GM12878 (cell line): ENCODE measurements around the gene PUSL1. TPM values are rescaled to one million over a fixed set of nuclear protein-coding genes. Genes with fewer than 3 reads are reported as not detected.

Experiments
- ATAC-seq: fragments of 200-7000 bp; cut with Tn5 transposase; 3 replicates; pipeline ENCODE4 v1.9.1; 2020; ENCODE audit warnings: mild to moderate bottlenecking, moderate library complexity
- BruUV-seq: library from RNA; stranded (reverse); fragments of 400-500 nt; replicated peaks from 2 replicates; lab custom pipeline; 2021; lab: Mats Ljungman, UMichigan
- CTCF ChIA-PET: fragments of 300-600 bp; sonication (Branson Sonifier 250); formaldehyde crosslinking; extraction: SDS; loops from one replicate; lab custom pipeline; 2021; ENCODE audit warnings: inconsistent platforms; lab: Yijun Ruan, JAX
- POLR2A ChIA-PET: fragments of 350-600 bp; formaldehyde crosslinking; extraction: SDS; loops from one replicate; lab custom pipeline; 2021; ENCODE audit warnings: inconsistent platforms; lab: Charles Lee
- RAD21 ChIA-PET: fragments of 300-600 bp; sonication (Branson Sonifier 250); formaldehyde crosslinking; loops from one replicate; lab custom pipeline; 2023; ENCODE audit warnings: antibody characterized with exemption; ENCODE audit not compliant: unreplicated experiment; lab: Charles Lee
- SMC1A ChIA-PET: fragments of 300-600 bp; sonication (Branson Sonifier 250); formaldehyde crosslinking; loops from one replicate; lab custom pipeline; 2023; ENCODE audit not compliant: unreplicated experiment, uncharacterized antibody; lab: Charles Lee
- DNase-seq: peaks from one replicate; pipeline ENCODE4 v3.0.0-alpha.2; 2011; ENCODE audit warnings: low read depth, low spot score
- FAIRE-seq: peaks from 3 replicates; lab custom pipeline; 2011; peaks lifted over from hg19 to GRCh38; lab: Jason Lieb, UNC
- H2AFZ ChIP-seq: 2 replicates; pipeline ENCODE4 v1.6.0; 2011; ENCODE audit warnings: low read depth, low read length, control low read depth; ENCODE audit not compliant: control insufficient read depth
- H3K27ac ChIP-seq: 2 replicates; pipeline ENCODE4 v1.5.1; 2011; ENCODE audit warnings: control low read depth; ENCODE audit not compliant: control insufficient read depth, insufficient read depth
- H3K27me3 ChIP-seq, 2 experiments: replicated peaks in 1 of 2; 2 replicates each; pipeline versions ENCODE4 v1.6.0 to v1.6.1; 2011; ENCODE audit warnings: low read length in 1 of 2; ENCODE audit not compliant: control insufficient read depth in 2 of 2, insufficient read depth in 2 of 2
- H3K36me3 ChIP-seq, 2 experiments: 2 replicates each; pipeline ENCODE4 v1.5.1; 2011; ENCODE audit warnings: low read length in 1 of 2; ENCODE audit not compliant: control insufficient read depth in 2 of 2, insufficient read depth in 2 of 2
- H3K4me1 ChIP-seq: 2 replicates; pipeline ENCODE4 v1.6.1; 2011; ENCODE audit warnings: mild to moderate bottlenecking, low read length, moderate library complexity, mixed read lengths; ENCODE audit not compliant: control insufficient read depth, insufficient read depth
- H3K4me2 ChIP-seq: 2 replicates; pipeline ENCODE4 v1.6.0; 2011; ENCODE audit warnings: control low read depth; ENCODE audit not compliant: control insufficient read depth, insufficient read depth
- H3K4me3 ChIP-seq: fragments of 200-600 bp; sonication (generic); 2 replicates; pipeline ENCODE4 v1.5.1; 2016
- H3K79me2 ChIP-seq: 2 replicates; pipeline ENCODE4 v1.6.0; 2011; ENCODE audit warnings: low read length; ENCODE audit not compliant: control insufficient read depth, insufficient read depth
- H3K9ac ChIP-seq: 2 replicates; pipeline ENCODE4 v1.8.0; 2011; ENCODE audit warnings: low read length, control low read depth, mixed read lengths; ENCODE audit not compliant: control insufficient read depth, insufficient read depth
- H3K9me3 ChIP-seq: replicated peaks from 3 replicates; pipeline ENCODE4 v1.5.1; 2011; ENCODE audit warnings: mild to moderate bottlenecking, low read length; ENCODE audit not compliant: control insufficient read depth, insufficient read depth
- H4K20me1 ChIP-seq: 2 replicates; pipeline ENCODE4 v1.6.0; 2011; ENCODE audit not compliant: control insufficient read depth, insufficient read depth
- MLLT1 ChIP-seq: fragments of 450-650 bp; IDR thresholded peaks from 2 replicates; pipeline ENCODE4 v1.6.1; 2016; ENCODE audit warnings: mild to moderate bottlenecking
- POLR2AphosphoS2 ChIP-seq: IDR thresholded peaks from 2 replicates; pipeline ENCODE4 v1.6.1; 2011; ENCODE audit warnings: low read depth, mild to moderate bottlenecking, low read length, improper control_type of control experiment, moderate library complexity
- ZNF622 ChIP-seq: fragments of 450-650 bp; IDR thresholded peaks from 2 replicates; pipeline ENCODE4 v1.6.1; 2017; ENCODE audit warnings: mild to moderate bottlenecking, inconsistent platforms
- WGBS: methylation state at CpG from one replicate; pipeline ENCODE4 v1.1.6; 2016; ENCODE audit warnings: low lambda C conversion rate; ENCODE audit not compliant: insufficient replicate concordance, insufficient coverage; ENCODE audit errors: missing lambda C conversion rate; 5-methylcytosine and 5-hydroxymethylcytosine counted together
- in situ Hi-C: fragments of 300-500 bp; cut with MboI; formaldehyde crosslinking; loops from 9 replicates; pipeline ENCODE4 v1.14.3; 2018; ENCODE audit warnings: mixed read lengths
- intact Hi-C: fragments of 100-400 bp; cut with micrococcal nuclease; formaldehyde crosslinking; loops from one replicate; pipeline ENCODE4 v1.14.2; 2022; ENCODE audit not compliant: unreplicated experiment
- polyA plus RNA-seq, 11 experiments: library from polyadenylated mRNA; depleted of rRNA in 4 of 11; unstranded in 6 of 11; stranded (reverse) in 5 of 11; fragments of >200 nt; fragmentation: Nextera tagmentation in 4 of 11; fragmentation: Illumina TruSeq in 1 of 11; extraction: Ambion mirVana in 4 of 11; extraction: Trizol in 1 of 11; gene quantifications; 1 replicate in 1 of 11; 2 replicates in 10 of 11; pipeline versions ENCODE4 v1.2.1 to v1.2.3, GENCODE V29; 2011 to 2016; ENCODE audit warnings: inconsistent platforms in 2 of 11, missing spikeins in 2 of 11, low read depth in 1 of 11
- total RNA-seq, 4 experiments: library from RNA; depleted of rRNA in 3 of 4; stranded (reverse); fragments of >200 nt in 3 of 4; fragmentation: Illumina TruSeq in 1 of 4; extraction: Trizol in 1 of 4; gene quantifications; 2 replicates each; pipeline versions ENCODE4 v1.2.1 to v1.2.3, GENCODE V29; 2013 to 2021

The PUSL1 gene
- total and polyA plus RNA-seq, 10 of the 15 experiments (the other 5 are each of a cell fraction or from before 2014, with no cell fraction given) = 0.16 to 28.4 (median 15.1) TPM

GRCh38 chr1:1306661-1307260, 1.6 kb upstream of the PUSL1 start:
- Histone ChIP-seq H3K4me3 (peak overlapping the region; percentile 84), H3K4me2 (peak overlapping the region; percentile 99), H3K27me3 (no peaks in the 10 kb centered on the region)
- no peak for ATAC-seq
- intact Hi-C loops (loop anchor here (5.0 kb wide), 1 partner anchor 189 kb away; the partner anchor contains the start of gene C1orf159), in situ Hi-C loops (no loop called here)
- ChIA-PET SMC1A (no interaction called here), POLR2A (interaction anchor here (0.6 kb wide), 1 partner anchor 75 kb away, joined by 3 read pairs; no protein-coding TSS in a partner anchor), CTCF (interaction anchor here (1.0 kb wide), 1 partner anchor 199 kb away, joined by 3 read pairs; no protein-coding TSS in a partner anchor), RAD21 (no interaction called here)
- DNase-seq = no peak
- TF ChIP-seq ZNF622 (no peak), POLR2AphosphoS2 (no peak), MLLT1 (0 out of 2 replicates have a peak, but pooled peaks have one; percentile 33)
- TF ChIP-seq, all 136 proteins: peak for 1
- H4K20me1 ChIP-seq = no peaks in the 10 kb centered on the region
- peaks cover 0 to 5% of the 10 kb centered on the region in 2 experiments; a peak in 3 of 4 replicates for H3K36me3 ChIP-seq
- peaks cover 26% of the 10 kb centered on the region for H3K79me2 ChIP-seq
- H3K9ac ChIP-seq = peak overlapping the region; percentile 75; the same call in 1 of the 2 replicates
- peaks cover 27% of the 10 kb centered on the region for H3K4me1 ChIP-seq
- no TSS peak for BruUV-seq
- H3K27ac ChIP-seq = no peak overlapping the region
- H3K9me3 ChIP-seq = no peaks in the 10 kb centered on the region
- WGBS = 51% methylated on average over 27 of the region's 27 CpGs
- no peak for FAIRE-seq
- no peak overlapping the region for H2AFZ ChIP-seq
